ENCODE measurements around the gene ARHGAP21.

DNA sequence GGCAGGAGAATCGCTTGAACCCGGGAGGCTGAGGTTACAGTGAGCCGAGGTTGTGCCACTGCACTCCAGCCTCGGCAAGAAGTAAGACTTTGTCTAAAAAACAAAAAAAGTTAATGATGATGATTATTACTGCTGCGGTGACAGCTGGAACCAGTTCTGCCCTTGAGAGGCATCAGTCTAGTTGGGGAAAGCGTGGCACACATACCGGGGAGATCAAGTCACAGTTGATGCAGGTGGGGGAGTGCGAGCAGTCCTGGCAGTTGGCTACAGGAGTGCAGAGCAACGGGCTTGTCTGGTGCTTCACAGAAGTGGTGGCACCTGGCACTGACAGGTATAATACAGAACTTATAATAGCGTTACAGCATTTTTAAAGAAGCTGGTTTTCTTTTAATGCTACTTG, 173.0 kb downstream of the ARHGAP21 start:
- TF ChIP-seq POLR2A (IDR thresholded peaks at IDR 0.05), result no peak
- no peak for TF ChIP-seq CTCF (IDR thresholded peaks at IDR 0.05)
